H1 (cell line): ENCODE data around the gene CAP2.

Experiments
- CTBP2 ChIP-seq: IDR thresholded peaks from 2 replicates; pipeline ENCODE4 v1.7.0; 2011; ENCODE audit warnings: borderline replicate concordance, mild to moderate bottlenecking, moderate library complexity, mixed read lengths, low read length; ENCODE audit not compliant: insufficient read depth, insufficient read length
- GTF2F1 ChIP-seq: IDR thresholded peaks from 2 replicates; pipeline ENCODE4 v1.6.1; 2012; ENCODE audit warnings: low read depth, low read length, improper control_type of control experiment, borderline replicate concordance
- RBBP5 ChIP-seq: IDR thresholded peaks from 2 replicates; pipeline ENCODE4 v1.7.1; 2012; ENCODE audit warnings: low read depth, mild to moderate bottlenecking, inconsistent platforms, low read length, moderate library complexity, borderline replicate concordance
- RFX5 ChIP-seq: IDR thresholded peaks from 2 replicates; pipeline ENCODE4 v1.6.1; 2011; ENCODE audit warnings: low read depth, low read length, improper control_type of control experiment, borderline replicate concordance
- TEAD4 ChIP-seq: IDR thresholded peaks from 2 replicates; pipeline ENCODE4 v1.6.1; 2012; ENCODE audit warnings: low read depth, low read length, inconsistent platforms, mixed read lengths
- YY1 ChIP-seq: IDR thresholded peaks from 2 replicates; pipeline ENCODE4 v1.6.1; 2011; ENCODE audit warnings: low read depth, mild to moderate bottlenecking, low read length
- TF ChIP-seq, protein P1 (sequence below), 3 experiments: IDR thresholded peaks; 1 replicate in 2 of 3; 2 replicates in 1 of 3; pipeline versions ENCODE4 v1.5.1 to v1.6.1; 2011; ENCODE audit warnings: low read length in 3 of 3, mild to moderate bottlenecking in 3 of 3, inconsistent platforms in 2 of 3, low read depth in 1 of 3, moderate library complexity in 1 of 3; ENCODE audit not compliant: insufficient read depth in 1 of 3; ENCODE audit errors: control extremely low read depth in 1 of 3

- no peak for TF ChIP-seq GTF2F1
- no peak for TF ChIP-seq YY1
- no peak for TF ChIP-seq TEAD4
- no peak for TF ChIP-seq RFX5
- no peak for TF ChIP-seq RBBP5
- TF ChIP-seq CTBP2: no peak
- TF ChIP-seq, protein P1, sequence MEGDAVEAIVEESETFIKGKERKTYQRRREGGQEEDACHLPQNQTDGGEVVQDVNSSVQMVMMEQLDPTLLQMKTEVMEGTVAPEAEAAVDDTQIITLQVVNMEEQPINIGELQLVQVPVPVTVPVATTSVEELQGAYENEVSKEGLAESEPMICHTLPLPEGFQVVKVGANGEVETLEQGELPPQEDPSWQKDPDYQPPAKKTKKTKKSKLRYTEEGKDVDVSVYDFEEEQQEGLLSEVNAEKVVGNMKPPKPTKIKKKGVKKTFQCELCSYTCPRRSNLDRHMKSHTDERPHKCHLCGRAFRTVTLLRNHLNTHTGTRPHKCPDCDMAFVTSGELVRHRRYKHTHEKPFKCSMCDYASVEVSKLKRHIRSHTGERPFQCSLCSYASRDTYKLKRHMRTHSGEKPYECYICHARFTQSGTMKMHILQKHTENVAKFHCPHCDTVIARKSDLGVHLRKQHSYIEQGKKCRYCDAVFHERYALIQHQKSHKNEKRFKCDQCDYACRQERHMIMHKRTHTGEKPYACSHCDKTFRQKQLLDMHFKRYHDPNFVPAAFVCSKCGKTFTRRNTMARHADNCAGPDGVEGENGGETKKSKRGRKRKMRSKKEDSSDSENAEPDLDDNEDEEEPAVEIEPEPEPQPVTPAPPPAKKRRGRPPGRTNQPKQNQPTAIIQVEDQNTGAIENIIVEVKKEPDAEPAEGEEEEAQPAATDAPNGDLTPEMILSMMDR (IDR thresholded peaks at IDR 0.05; ENCODE audit: control extremely low read depth in 1 of 3, insufficient read depth in 1 of 3, low read depth in 1 of 3, low read length in 3 of 3): no peak
Measured at GRCh38 chr6:17420368-17420767, 27.0 kb downstream of the CAP2 start.
